Fibroblast of the aortic adventitia (primary cell): ENCODE results near the gene SUMO2. TPM values are rescaled to one million over a fixed set of nuclear protein-coding genes. Genes with fewer than 3 reads are reported as not detected.
"Not testable (repeated sequence)": the region's sequence is repeated elsewhere in the genome, so short reads cannot be mapped to it uniquely, and the experiment has no call there.

Source experiments
- DNase-seq: peaks from one replicate; pipeline ENCODE4 v3.0.0-alpha.2; 2010; ENCODE audit warnings: low read depth
- H3K4me3 ChIP-seq: 2 replicates; pipeline ENCODE4 v1.5.1; 2011; ENCODE audit warnings: low read depth, mild to moderate bottlenecking, control low read depth, low read length, moderate library complexity
- CTCF ChIP-seq: IDR thresholded peaks from 2 replicates; pipeline ENCODE4 v1.5.1; 2011; ENCODE audit warnings: mild to moderate bottlenecking, low read length, control low read depth, inconsistent platforms; ENCODE audit not compliant: insufficient read depth
- total RNA-seq: library from RNA; depleted of rRNA; stranded (reverse); fragments of >200 nt; gene quantifications from 2 replicates; pipeline ENCODE4 v1.2.3, GENCODE V29; 2012; ENCODE audit warnings: low replicate concordance

SUMO2 gene
- total RNA-seq, 1 donor = 129 TPM

- DNase-seq = no peak
- H3K4me3 ChIP-seq = no peak overlapping the region
- no peak for TF ChIP-seq CTCF
Measured at GRCh38 chr17:75129576-75129975, 53.2 kb downstream of the SUMO2 start.

GRCh38 chr17:75128694-75129505, 53.9 kb downstream of the SUMO2 start:
- no peak for DNase-seq
- TF ChIP-seq CTCF = no peak

GRCh38 chr17:75127936-75128335, 54.8 kb downstream of the SUMO2 start:
- DNase-seq, H3K4me3 ChIP-seq: not testable (repeated sequence)

More at GRCh38 chr17:75128694-75129505, 53.9 kb downstream of the SUMO2 start:
- no peak overlapping the region for H3K4me3 ChIP-seq

- no peak for DNase-seq
- H3K4me3 ChIP-seq = no peak overlapping the region
- no peak for TF ChIP-seq CTCF
Measured at GRCh38 chr17:75126954-75127353, 55.8 kb downstream of the SUMO2 start.

- no peak for TF ChIP-seq CTCF
- no peak for DNase-seq
- H3K4me3 ChIP-seq = no peak overlapping the region
Measured at GRCh38 chr17:75125984-75126383, 56.8 kb downstream of the SUMO2 start.

- H3K4me3 ChIP-seq = no peak overlapping the region
- TF ChIP-seq CTCF = no peak
- no peak for DNase-seq
Measured at GRCh38 chr17:75124819-75125162, 58.0 kb downstream of the SUMO2 start.

- DNase-seq = peak; percentile 43
- TF ChIP-seq CTCF = no peak
- H3K4me3 ChIP-seq = no peak overlapping the region
Measured at GRCh38 chr17:75124041-75124818, 58.5 kb downstream of the SUMO2 start.
